Measurements from ENCODE around the gene XKR8.
"Not testable (repeated sequence)": the region's sequence is repeated elsewhere in the genome, so short reads cannot be mapped to it uniquely, and the experiment has no call there.

The XKR8 gene

DNA sequence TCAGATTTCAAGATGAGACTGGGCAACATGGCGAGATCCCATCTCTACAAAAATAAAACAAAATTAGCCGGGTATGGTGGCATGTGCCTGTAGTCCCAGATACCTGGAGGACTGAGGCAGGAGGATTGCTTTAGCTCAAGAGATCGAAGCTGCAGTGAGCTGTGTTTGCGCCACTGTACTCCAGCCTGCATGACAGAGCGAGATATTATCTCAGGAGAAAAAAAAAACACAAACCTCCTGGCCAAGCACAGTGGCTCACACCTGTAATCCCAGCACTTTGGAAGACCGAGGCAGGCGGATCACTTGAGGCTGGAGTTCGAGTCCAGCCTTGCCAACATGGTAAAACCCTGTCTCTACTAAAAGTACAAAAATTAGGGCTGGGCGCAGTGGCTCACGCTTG is 42.8 kb downstream of the XKR8 start:
- ChIA-PET POLR2A (no interaction called here), CTCF (interaction anchor here (1.0 kb wide), 1 partner anchor 42 kb away, joined by 3 read pairs; no protein-coding TSS in a partner anchor)
- DNase-seq (ENCODE audit: low read depth, low spot score): no peak
- no peak for TF ChIP-seq CTCF (IDR thresholded peaks at IDR 0.05; ENCODE audit: insufficient read depth, low read length, missing control alignments)
- H3K4me3 ChIP-seq (ENCODE audit: low read depth, low read length): no peak overlapping the region

DNA sequence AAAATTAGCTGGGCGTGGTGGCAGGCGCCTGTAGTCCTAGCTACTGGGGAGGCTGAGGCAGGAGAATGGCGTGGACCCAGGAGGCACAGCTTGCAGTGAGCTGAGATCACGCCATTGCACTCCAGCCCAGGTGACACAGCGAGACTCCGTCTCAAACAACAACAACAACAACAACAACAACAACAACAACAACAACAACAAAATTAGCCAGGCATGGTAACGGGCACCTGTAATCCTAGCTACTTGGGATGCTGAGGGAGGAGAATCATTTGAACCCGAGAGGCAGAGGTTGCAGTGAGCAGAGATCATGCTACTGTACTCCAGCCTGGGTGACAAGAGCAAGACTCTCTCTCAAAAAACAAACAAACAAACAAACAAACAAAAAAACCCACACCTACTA is 43.3 kb downstream of the XKR8 start:
- H3K4me3 ChIP-seq (ENCODE audit: low read depth, low read length); CTCF ChIA-PET; DNase-seq (ENCODE audit: low read depth, low spot score); POLR2A ChIA-PET: not testable (repeated sequence)

DNA sequence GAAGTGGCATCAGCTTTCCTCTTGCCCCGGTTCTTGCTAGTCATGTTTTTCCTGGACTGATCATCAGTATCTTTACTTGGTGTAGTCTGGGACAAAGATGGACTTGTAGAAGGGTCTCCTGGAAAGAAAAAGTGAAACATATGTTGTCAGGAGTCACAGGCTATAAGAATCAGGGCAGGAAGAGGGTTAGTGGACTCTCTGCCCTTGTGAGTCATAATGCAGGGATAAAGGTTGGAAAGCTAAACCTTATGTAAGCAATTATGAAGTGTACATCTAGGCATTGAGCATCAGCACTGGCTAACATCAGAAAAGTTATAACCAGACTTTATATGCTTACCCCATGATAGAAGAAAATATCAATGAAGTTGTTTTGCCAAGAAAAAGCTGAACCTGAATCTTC is 51.2 kb downstream of the XKR8 start:
- DNase-seq (ENCODE audit: low read depth, low spot score): no peak
- CTCF ChIA-PET: no interaction called here
- no peak for TF ChIP-seq CTCF (IDR thresholded peaks at IDR 0.05; ENCODE audit: insufficient read depth, low read length, missing control alignments)
- no peak overlapping the region for H3K4me3 ChIP-seq (ENCODE audit: low read depth, low read length)
- POLR2A ChIA-PET: no interaction called here
